ENCODE data around the gene ZBTB42. TPM values are rescaled to one million over a fixed set of nuclear protein-coding genes. Genes with fewer than 3 reads are reported as not detected.
A peak's percentile ranks its signal among the peaks of the same experiment; 100 is the strongest.

ZBTB42 gene
- total RNA-seq, 1 donor, result 2.9 TPM

DNA sequence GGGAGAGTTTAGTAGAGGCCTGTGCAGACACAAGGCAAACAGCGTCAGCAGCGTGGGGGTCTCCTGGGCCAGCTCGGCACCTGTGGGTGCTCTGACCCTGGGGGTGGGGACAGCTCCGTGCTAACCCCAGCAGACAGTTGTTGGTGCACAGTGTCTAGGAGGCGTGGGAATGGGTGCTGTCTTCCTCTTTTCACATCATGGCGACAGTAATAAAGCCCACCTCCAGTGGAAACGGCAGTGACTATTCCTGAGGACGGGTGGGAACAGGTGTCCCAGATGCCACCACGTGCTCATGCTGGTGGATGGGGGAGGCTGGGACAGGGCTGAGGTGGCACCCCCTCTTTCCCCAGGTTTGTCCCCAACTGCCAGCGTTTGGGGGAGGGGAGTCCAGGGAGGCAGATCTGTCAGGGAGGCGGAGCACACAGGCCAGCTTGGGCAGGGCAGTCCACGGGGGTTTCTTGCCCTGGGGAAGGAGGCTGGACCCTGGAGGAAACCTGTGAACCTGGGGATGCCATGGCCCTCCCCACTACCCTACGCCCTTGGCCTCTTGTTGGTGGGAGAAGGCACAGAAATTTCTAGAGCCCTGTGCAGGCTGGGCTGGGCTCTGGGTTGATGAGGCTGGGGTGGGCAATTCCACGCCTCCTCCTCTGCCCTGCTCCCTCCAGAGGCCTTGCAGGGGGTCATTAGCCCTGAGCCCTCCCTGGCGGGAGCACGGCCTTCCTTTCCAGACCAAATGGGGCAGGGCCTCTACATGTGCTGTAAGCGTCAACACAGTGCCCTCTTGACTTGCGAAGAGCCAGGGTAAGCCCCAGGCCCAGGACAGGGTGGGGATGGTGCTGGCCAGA is 3.8 kb downstream of the ZBTB42 start:
- peaks cover 2% of the 10 kb centered on the region for H3K27me3 ChIP-seq (ENCODE audit: insufficient read depth, low read length)
- peaks cover 14% of the 10 kb centered on the region for H3K4me1 ChIP-seq (ENCODE audit: insufficient read depth, low read length)
- H2AFZ ChIP-seq (ENCODE audit: low read length), result no peak overlapping the region
- no peak for TF ChIP-seq CTCF (IDR thresholded peaks at IDR 0.05; ENCODE audit: extremely low read depth, low read depth, low read length)
- no peak overlapping the region for H3K4me2 ChIP-seq (ENCODE audit: insufficient read depth, low read length)
- peaks cover 7% of the 10 kb centered on the region for H4K20me1 ChIP-seq (ENCODE audit: insufficient read depth, low read length)
- no peaks in the 10 kb centered on the region for H3K79me2 ChIP-seq (ENCODE audit: insufficient read depth, low read length)
- no peaks in the 10 kb centered on the region for H3K9me3 ChIP-seq (ENCODE audit: low read depth, low read length)
- H3K4me3 ChIP-seq (ENCODE audit: insufficient read depth, low read length), result no peak overlapping the region
- no peak overlapping the region for H3K27ac ChIP-seq (ENCODE audit: low read depth, low read length)
- peak; percentile 62 for DNase-seq (ENCODE audit: insufficient read length, low spot score, missing footprints)
- H3K36me3 ChIP-seq (ENCODE audit: insufficient read depth, low read length), result no peaks in the 10 kb centered on the region

GRCh38 chr14:104805326-104805678 is 4.4 kb downstream of the ZBTB42 start:
- H2AFZ ChIP-seq (ENCODE audit: low read length), result no peak overlapping the region
- DNase-seq (ENCODE audit: insufficient read length, low spot score, missing footprints), result peak; percentile 99
- H3K36me3 ChIP-seq (ENCODE audit: insufficient read depth, low read length), result no peaks in the 10 kb centered on the region
- H3K4me2 ChIP-seq (ENCODE audit: insufficient read depth, low read length), result no peak overlapping the region
- H3K27ac ChIP-seq (ENCODE audit: low read depth, low read length), result no peak overlapping the region
- H3K79me2 ChIP-seq (ENCODE audit: insufficient read depth, low read length), result no peaks in the 10 kb centered on the region
- no peaks in the 10 kb centered on the region for H3K9me3 ChIP-seq (ENCODE audit: low read depth, low read length)
- no peak overlapping the region for H3K4me3 ChIP-seq (ENCODE audit: insufficient read depth, low read length)
- TF ChIP-seq CTCF (IDR thresholded peaks at IDR 0.05; ENCODE audit: extremely low read depth, low read depth, low read length), result no peak
- H3K4me1 ChIP-seq (ENCODE audit: insufficient read depth, low read length), result peaks cover 11% of the 10 kb centered on the region
- H3K27me3 ChIP-seq (ENCODE audit: insufficient read depth, low read length), result no peaks in the 10 kb centered on the region
- H4K20me1 ChIP-seq (ENCODE audit: insufficient read depth, low read length), result peaks cover 7% of the 10 kb centered on the region

GRCh38 chr14:104805941-104806624 is 5.2 kb downstream of the ZBTB42 start:
- Histone ChIP-seq H3K36me3 (ENCODE audit: insufficient read depth, low read length) (no peaks in the 10 kb centered on the region), H3K9me3 (ENCODE audit: low read depth, low read length) (no peaks in the 10 kb centered on the region), H3K79me2 (ENCODE audit: insufficient read depth, low read length) (no peaks in the 10 kb centered on the region), H3K4me3 (ENCODE audit: insufficient read depth, low read length) (no peak overlapping the region), H3K27ac (ENCODE audit: low read depth, low read length) (no peak overlapping the region), H4K20me1 (ENCODE audit: insufficient read depth, low read length) (peaks cover 7% of the 10 kb centered on the region), H3K27me3 (ENCODE audit: insufficient read depth, low read length) (no peaks in the 10 kb centered on the region), H3K4me1 (ENCODE audit: insufficient read depth, low read length) (peaks cover 11% of the 10 kb centered on the region), H3K4me2 (ENCODE audit: insufficient read depth, low read length) (no peak overlapping the region), H2AFZ (ENCODE audit: low read length) (no peak overlapping the region)
- DNase-seq (ENCODE audit: insufficient read length, low spot score, missing footprints), result peak; percentile 82
- no peak for TF ChIP-seq CTCF (IDR thresholded peaks at IDR 0.05; ENCODE audit: extremely low read depth, low read depth, low read length)

Measured in osteoblast (primary cell).